IMR-90 (cell line): ENCODE results near the gene BMP3. TPM values are rescaled to one million over a fixed set of nuclear protein-coding genes. Genes with fewer than 3 reads are reported as not detected.

Source experiments
- ATAC-seq: fragments of 200-7000 bp; cut with Tn5 transposase; 2 replicates; pipeline ENCODE4 v1.9.1; 2020; ENCODE audit warnings: low read depth, mild to moderate bottlenecking, moderate library complexity
- BruUV-seq: library from RNA; stranded (reverse); fragments of 400-500 nt; replicated peaks from 2 replicates; lab custom pipeline; 2021; lab: Mats Ljungman, UMichigan
- CTCF ChIA-PET: fragments of 300-600 bp; formaldehyde crosslinking; extraction: SDS; loops from one replicate; lab custom pipeline; 2021; ENCODE audit warnings: antibody characterized with exemption; lab: Yijun Ruan, JAX
- POLR2A ChIA-PET: fragments of 300-600 bp; sonication (Branson Sonifier 250); formaldehyde crosslinking; loops from one replicate; lab custom pipeline; 2022; ENCODE audit warnings: antibody characterized with exemption; ENCODE audit not compliant: unreplicated experiment; lab: Charles Lee
- DNase-seq: peaks from one replicate; pipeline ENCODE4 v3.0.0; 2013
- H2AFZ ChIP-seq: replicated peaks from 2 replicates; pipeline ENCODE3; 2013; ENCODE audit warnings: low read length, mild to moderate bottlenecking; ENCODE audit not compliant: poor library complexity
- H2AK5ac ChIP-seq: 2 replicates; pipeline ENCODE4 v1.6.1; 2013; ENCODE audit warnings: low read depth, low read length, inconsistent platforms
- H2AK9ac ChIP-seq: replicated peaks from 2 replicates; pipeline ENCODE3; 2013; ENCODE audit warnings: mild to moderate bottlenecking, low read depth, low read length, moderate library complexity; ENCODE audit not compliant: poor library complexity
- H2BK120ac ChIP-seq: 2 replicates; pipeline ENCODE4 v1.6.1; 2013; ENCODE audit warnings: low read depth, low read length, inconsistent platforms
- H2BK15ac ChIP-seq: 3 replicates; pipeline ENCODE4 v1.6.1; 2013; ENCODE audit warnings: low read depth, low read length, inconsistent platforms
- H2BK20ac ChIP-seq: 2 replicates; pipeline ENCODE4 v1.6.1; 2013; ENCODE audit warnings: low read depth, mild to moderate bottlenecking, inconsistent platforms, low read length, moderate library complexity
- H2BK5ac ChIP-seq: 2 replicates; pipeline ENCODE4 v1.6.1; 2013; ENCODE audit warnings: mild to moderate bottlenecking, low read depth, low read length, inconsistent platforms; ENCODE audit not compliant: poor library complexity, severe bottlenecking
- H3K14ac ChIP-seq: replicated peaks from 2 replicates; pipeline ENCODE4 v1.6.1; 2013; ENCODE audit warnings: low read depth, low read length, inconsistent platforms
- H3K18ac ChIP-seq: 2 replicates; pipeline ENCODE4 v1.6.1; 2013; ENCODE audit warnings: low read depth, low read length, control low read depth
- H3K23ac ChIP-seq: 2 replicates; pipeline ENCODE4 v1.6.1; 2013; ENCODE audit warnings: low read depth, low read length, inconsistent platforms
- H3K27ac ChIP-seq: 2 replicates; pipeline ENCODE4 v1.5.1; 2013; ENCODE audit warnings: mild to moderate bottlenecking, control low read depth, low read length; ENCODE audit not compliant: insufficient read depth
- H3K27me3 ChIP-seq: 2 replicates; pipeline ENCODE4 v1.6.1; 2013; ENCODE audit warnings: low read length; ENCODE audit not compliant: control insufficient read depth, insufficient read depth
- H3K36me3 ChIP-seq: 2 replicates; pipeline ENCODE4 v1.6.1; 2013; ENCODE audit warnings: low read length, mixed read lengths; ENCODE audit not compliant: control insufficient read depth, insufficient read depth
- H3K4ac ChIP-seq: 2 replicates; pipeline ENCODE4 v1.6.1; 2013; ENCODE audit warnings: low read depth, low read length, inconsistent platforms
- H3K4me1 ChIP-seq: 2 replicates; pipeline ENCODE4 v1.6.1; 2013; ENCODE audit warnings: low read length, mixed read lengths; ENCODE audit not compliant: control insufficient read depth, insufficient read depth
- H3K4me2 ChIP-seq: 2 replicates; pipeline ENCODE4 v1.6.1; 2013; ENCODE audit warnings: low read depth, mild to moderate bottlenecking, control low read depth, low read length, moderate library complexity
- H3K4me3 ChIP-seq: 2 replicates; pipeline ENCODE4 v1.5.1; 2013; ENCODE audit warnings: low read depth, mild to moderate bottlenecking, control low read depth, low read length, moderate library complexity; ENCODE audit not compliant: insufficient read depth
- H3K56ac ChIP-seq: 2 replicates; pipeline ENCODE4 v1.6.1; 2013; ENCODE audit warnings: low read length, inconsistent platforms; ENCODE audit not compliant: insufficient read depth; ENCODE audit errors: extremely low read depth
- H3K79me1 ChIP-seq, 2 experiments: 2 replicates each; pipeline ENCODE4 v1.6.1; 2013; ENCODE audit warnings: low read length in 2 of 2, inconsistent platforms in 1 of 2, low read depth in 1 of 2
- H3K9ac ChIP-seq: 2 replicates; pipeline ENCODE4 v1.6.1; 2013; ENCODE audit warnings: low read depth, low read length, control low read depth
- H3K9me1 ChIP-seq: 2 replicates; pipeline ENCODE4 v1.6.1; 2013; ENCODE audit warnings: low read length, inconsistent platforms; ENCODE audit not compliant: insufficient read depth
- H3K9me3 ChIP-seq: 2 replicates; pipeline ENCODE4 v1.6.1; 2013; ENCODE audit warnings: low read length; ENCODE audit not compliant: control insufficient read depth, insufficient read depth
- H4K20me1 ChIP-seq: 2 replicates; pipeline ENCODE4 v1.6.1; 2013; ENCODE audit warnings: low read length, inconsistent platforms; ENCODE audit not compliant: insufficient read depth
- H4K5ac ChIP-seq: 2 replicates; pipeline ENCODE4 v1.6.1; 2013; ENCODE audit warnings: mild to moderate bottlenecking, low read depth, low read length, control low read depth
- H4K8ac ChIP-seq, 2 experiments: 2 replicates each; pipeline ENCODE4 v1.6.1; 2013; ENCODE audit warnings: low read depth in 2 of 2, low read length in 2 of 2, control low read depth in 1 of 2, inconsistent platforms in 1 of 2
- H4K91ac ChIP-seq: 2 replicates; pipeline ENCODE4 v1.6.1; 2013; ENCODE audit warnings: low read depth, low read length, inconsistent platforms; ENCODE audit not compliant: insufficient read depth
- BHLHE40 ChIP-seq: fragments of 150-350 bp; IDR thresholded peaks from 2 replicates; pipeline ENCODE4 v1.6.1; 2016; ENCODE audit warnings: mild to moderate bottlenecking, low read depth, low read length
- CHD1 ChIP-seq: IDR thresholded peaks from 2 replicates; pipeline ENCODE4 v1.6.1; 2012; ENCODE audit warnings: low read depth, low read length, improper control_type of control experiment
- CTCF ChIP-seq: conservative IDR thresholded peaks from 2 replicates; pipeline ENCODE4 v1.5.1; 2012; ENCODE audit warnings: mild to moderate bottlenecking, low read depth, low read length, improper control_type of control experiment
- MAFK ChIP-seq: IDR thresholded peaks from 2 replicates; pipeline ENCODE4 v1.6.1; 2012; ENCODE audit warnings: low read depth, low read length, improper control_type of control experiment
- MXI1 ChIP-seq: IDR thresholded peaks from 2 replicates; pipeline ENCODE4 v1.6.1; 2012; ENCODE audit warnings: low read depth, mild to moderate bottlenecking, low read length, moderate library complexity, borderline replicate concordance
- POLR2A ChIP-seq: IDR thresholded peaks from 2 replicates; pipeline ENCODE4 v1.6.1; 2012; ENCODE audit warnings: mild to moderate bottlenecking, low read depth, low read length
- RAD21 ChIP-seq: IDR thresholded peaks from 2 replicates; pipeline ENCODE4 v1.6.1; 2012; ENCODE audit warnings: low read length, improper control_type of control experiment
- RCOR1 ChIP-seq: IDR thresholded peaks from 2 replicates; pipeline ENCODE4 v1.6.1; 2012; ENCODE audit warnings: mild to moderate bottlenecking, low read length, improper control_type of control experiment; ENCODE audit not compliant: insufficient replicate concordance
- SMC3 ChIP-seq: fragments of 150-350 bp; IDR thresholded peaks from 2 replicates; pipeline ENCODE4 v1.6.1; 2016; ENCODE audit warnings: low read depth, mild to moderate bottlenecking, antibody characterized with exemption, low read length, moderate library complexity
- USF2 ChIP-seq: fragments of 150-350 bp; IDR thresholded peaks from 2 replicates; pipeline ENCODE4 v1.6.1; 2017; ENCODE audit warnings: mild to moderate bottlenecking, antibody characterized with exemption, low read length, low read depth
- dilution Hi-C: fragments of 300-500 bp; cut with HindIII; formaldehyde crosslinking; loops from one replicate; pipeline ENCODE4 v1.14.3; 2018; ENCODE audit warnings: low sequenced_read_pairs; ENCODE audit not compliant: unreplicated experiment
- in situ Hi-C: fragments of 300-500 bp; cut with MboI; formaldehyde crosslinking; loops from 3 replicates; pipeline ENCODE4 v1.14.3; 2019; ENCODE audit warnings: low sequenced_read_pairs, inconsistent platforms, mixed read lengths
- intact Hi-C: fragments of 100-400 bp; cut with micrococcal nuclease; formaldehyde crosslinking; loops from 2 replicates; pipeline ENCODE4 v1.10.0; 2022
- polyA plus RNA-seq, 3 experiments: library from polyadenylated mRNA; depleted of rRNA; stranded (reverse); fragments of >200 nt; gene quantifications; 2 replicates each; pipeline ENCODE4 v1.2.3, GENCODE V29; 2012; ENCODE audit warnings: low replicate concordance in 1 of 3
- total RNA-seq: library from RNA; depleted of rRNA; stranded (reverse); fragments of >200 nt; gene quantifications from 2 replicates; pipeline ENCODE4 v1.2.3, GENCODE V29; 2012

Gene BMP3
- total and polyA plus RNA-seq, 2 of the 4 experiments (the other 2 are of a cell fraction), result under 0.01 to 0.10 TPM

- TF ChIP-seq BHLHE40, result no peak
- TF ChIP-seq CTCF, result peak; percentile 58
- TF ChIP-seq SMC3, result peak; percentile 62
- TF ChIP-seq RCOR1, result no peak
- TF ChIP-seq POLR2A, result no peak
- TF ChIP-seq CHD1, result no peak
- no peak for TF ChIP-seq MAFK
- TF ChIP-seq MXI1, result no peak
- peak; percentile 75 for TF ChIP-seq RAD21
- no peak for TF ChIP-seq USF2
- Histone ChIP-seq H3K9ac (no peak overlapping the region), H2AFZ (no peak overlapping the region), H4K5ac (no peak overlapping the region), H3K4me2 (no peak overlapping the region), H3K14ac (no peak overlapping the region), H3K4me3 (no peak overlapping the region), H3K4me1 (peaks cover 2% of the 10 kb centered on the region; the same call in 1 of the 2 replicates), H3K27me3 (no peaks in the 10 kb centered on the region), H3K56ac (no peak overlapping the region), H2AK9ac (no peak overlapping the region), H4K91ac (no peak overlapping the region), H4K20me1 (no peaks in the 10 kb centered on the region), H3K18ac (no peak overlapping the region), H2BK20ac (no peak overlapping the region), H2BK5ac (no peak overlapping the region), H3K9me3 (no peaks in the 10 kb centered on the region), H3K36me3 (no peaks in the 10 kb centered on the region), H2AK5ac (no peak overlapping the region), H3K79me1 (no peaks in the 10 kb centered on the region), H4K8ac (no peak overlapping the region; a peak in 1 of 4 replicates), H3K27ac (no peak overlapping the region), H3K9me1 (no peaks in the 10 kb centered on the region), H2BK120ac (no peak overlapping the region), H2BK15ac (no peak overlapping the region), H3K4ac (no peak overlapping the region), H3K23ac (no peak overlapping the region)
- intact Hi-C loops (no loop called here), in situ Hi-C loops (no loop called here), dilution Hi-C loops (no loop called here)
- BruUV-seq, result no TSS peak
- DNase-seq (peak; percentile 72), ATAC-seq (peak; percentile 62)
- ChIA-PET CTCF (interaction anchor here (1.3 to 1.5 kb wide), 2 partner anchors 13 to 268 kb away, joined by 4 to 6 read pairs; no protein-coding TSS in a partner anchor), POLR2A (no interaction called here)
Observed at GRCh38 chr4:81084029-81084428, 53.5 kb downstream of the BMP3 start.
